HG02610 (cell line): ENCODE data around the gene LRRC27.

Experiments
- ATAC-seq: cut with Tn5 transposase; IDR thresholded peaks from one replicate; pipeline ENCODE4 v1.9.1; 2021; ENCODE audit warnings: mild to moderate bottlenecking, moderate library complexity; ENCODE audit not compliant: unreplicated experiment

LRRC27 gene

DNA sequence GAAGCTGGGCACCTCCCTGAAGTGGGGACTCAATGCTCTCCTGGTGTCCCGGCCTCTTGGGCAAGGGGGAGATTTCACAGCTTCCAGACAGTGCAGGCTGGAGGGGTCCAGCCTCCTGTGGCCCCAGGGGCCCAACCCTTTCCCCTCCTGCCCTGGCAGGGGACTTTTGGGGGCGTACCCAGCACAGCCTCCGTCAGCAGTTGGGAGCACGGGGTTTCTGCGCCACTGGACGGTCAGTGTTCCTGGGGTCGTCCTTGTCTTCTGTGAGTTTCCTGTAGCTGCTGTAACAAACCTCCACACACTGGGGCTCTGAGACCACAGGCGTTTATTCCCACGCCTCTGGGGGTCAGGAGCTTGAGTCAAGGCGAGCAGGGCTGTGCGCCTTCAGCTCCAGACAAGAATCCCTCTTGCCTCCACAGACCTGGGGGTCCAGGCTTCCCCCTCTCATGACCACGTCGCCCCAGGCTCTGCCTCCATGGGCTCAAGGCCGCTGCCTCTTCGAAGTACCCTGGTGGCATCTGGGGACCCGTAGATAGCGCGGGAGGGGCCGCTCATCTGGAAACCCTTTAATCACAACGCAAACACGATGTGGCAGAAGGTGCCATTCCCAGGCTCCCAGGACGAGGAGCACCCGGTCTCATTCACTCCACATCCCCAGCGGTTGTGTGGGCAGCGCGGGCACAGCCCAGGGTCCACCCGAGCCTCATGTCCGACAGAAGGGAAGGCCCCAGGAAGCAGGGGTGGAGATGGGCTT is 79.0 kb downstream of the LRRC27 start:
- no peak for ATAC-seq

DNA sequence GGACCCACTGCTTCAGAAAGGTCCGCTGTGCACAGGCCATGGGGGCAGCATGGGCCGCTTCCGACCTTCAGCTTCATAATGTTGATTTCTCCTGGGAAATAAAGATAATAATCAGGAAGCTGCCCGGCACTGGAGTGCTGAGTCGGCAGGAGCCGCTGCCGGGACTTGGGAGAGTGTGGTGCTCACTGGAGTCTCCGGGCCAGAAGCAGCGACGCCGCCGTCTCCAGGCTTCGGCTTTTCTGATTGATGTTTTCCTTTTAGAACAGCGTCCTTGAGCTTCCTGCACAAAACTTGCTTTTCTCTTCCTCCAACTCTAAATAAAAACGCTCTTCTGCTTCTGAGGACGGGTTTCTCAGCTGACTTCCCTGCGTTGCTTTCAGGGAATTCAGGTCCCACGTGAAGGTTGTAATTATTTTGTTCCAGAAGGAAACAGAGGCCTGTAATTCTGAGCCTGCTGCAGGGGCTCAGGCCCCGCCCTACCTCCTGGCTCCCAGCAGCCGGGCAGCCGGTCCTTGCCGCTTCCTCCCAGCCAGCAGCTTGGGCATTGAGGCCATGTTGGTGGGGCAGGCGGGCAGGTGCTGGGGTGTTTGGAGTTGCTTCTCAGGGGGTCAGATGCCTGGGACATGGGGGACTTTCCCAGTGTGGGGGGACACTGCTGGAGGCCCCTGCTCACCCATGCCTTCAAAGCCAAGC is 79.7 kb downstream of the LRRC27 start:
- ATAC-seq, result no peak

DNA sequence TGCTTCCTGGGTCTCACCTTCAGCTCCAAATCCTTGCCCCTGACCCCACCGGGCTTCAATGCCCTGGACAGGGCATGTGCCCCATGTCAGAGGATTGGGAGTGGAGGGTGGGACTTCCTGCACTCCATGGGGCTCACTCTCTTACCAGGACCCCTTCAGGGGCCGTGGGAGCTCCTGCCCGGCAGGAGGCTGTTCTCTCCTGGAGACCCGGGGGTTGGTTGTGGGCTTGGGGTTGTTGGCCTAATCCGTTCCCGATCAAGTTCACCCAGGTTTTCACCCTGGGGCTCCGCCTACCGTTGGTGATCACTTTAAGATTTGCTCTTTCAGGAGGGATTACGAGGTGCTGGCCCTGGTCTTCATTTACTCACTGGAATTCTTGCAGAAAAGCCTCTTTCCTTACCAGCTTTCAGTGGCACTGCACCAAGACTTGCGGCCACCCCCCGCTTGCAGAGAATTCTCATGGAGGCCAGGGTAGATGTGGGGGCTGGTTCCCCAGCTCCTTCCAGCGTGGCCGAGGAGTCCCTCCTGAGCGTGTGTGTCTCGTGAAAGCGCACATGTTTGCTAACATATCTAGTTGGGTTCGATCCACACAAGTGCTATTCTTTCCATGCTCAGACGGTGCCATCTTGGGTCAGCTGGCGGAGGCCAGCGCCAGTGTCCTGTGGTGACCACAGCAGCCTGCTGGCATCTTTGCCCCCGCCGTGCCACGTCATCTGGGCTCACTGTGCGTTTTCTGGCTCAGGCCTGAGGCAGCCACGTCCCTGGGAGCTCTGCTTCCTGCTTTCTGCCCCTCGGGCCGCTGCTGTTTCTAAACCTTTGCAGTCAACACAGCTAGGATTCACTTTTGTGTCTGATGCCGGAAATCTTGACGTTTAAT is 80.6 kb downstream of the LRRC27 start:
- no peak for ATAC-seq

GRCh38 chr10:132413226-132414205 is 81.5 kb downstream of the LRRC27 start:
- ATAC-seq, result no peak

DNA sequence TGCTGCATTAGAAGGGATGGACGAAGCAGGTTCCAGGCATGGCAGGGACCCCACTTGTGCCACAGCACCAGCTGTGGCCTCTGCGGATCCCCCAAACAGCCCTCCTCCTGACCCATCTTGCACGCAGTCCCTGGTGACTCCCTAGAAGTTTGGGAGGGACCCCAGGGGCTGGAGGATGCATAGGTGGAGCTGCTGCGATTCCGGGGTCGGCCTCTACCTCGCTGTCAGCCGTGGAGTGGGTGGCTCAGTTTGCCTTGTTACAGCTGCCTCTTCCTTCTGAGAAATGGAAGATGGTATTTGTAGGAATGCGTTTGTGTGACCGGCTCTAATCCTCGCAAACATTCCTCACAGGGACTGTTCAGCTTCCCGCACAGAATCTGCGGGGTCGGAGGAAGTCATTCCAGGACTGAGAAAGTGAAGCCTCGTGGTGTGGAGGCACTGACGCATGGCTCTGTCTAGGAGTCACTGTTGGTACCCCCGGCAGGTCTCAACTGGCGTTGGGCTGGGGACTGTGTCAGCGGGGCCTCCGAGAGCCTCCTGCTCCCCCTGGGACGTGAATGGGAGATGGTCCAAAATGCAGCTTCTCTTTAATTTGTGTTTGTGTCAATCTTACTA is 82.5 kb downstream of the LRRC27 start:
- ATAC-seq, result no peak

DNA sequence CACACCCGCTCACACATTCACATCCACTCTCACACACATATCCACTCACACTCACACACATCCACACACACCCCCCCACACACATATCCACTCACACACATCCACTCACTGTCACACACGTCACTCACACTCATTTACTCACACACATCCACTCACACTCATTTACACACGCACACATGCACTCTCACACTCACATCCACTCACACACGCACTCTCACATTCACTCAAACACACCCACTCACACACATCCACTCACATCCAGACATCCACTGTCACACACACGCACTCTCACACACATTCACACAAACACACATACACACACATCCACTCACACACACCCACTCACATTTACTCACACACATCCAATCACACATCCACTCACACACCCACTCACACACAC is 83.3 kb downstream of the LRRC27 start:
- ATAC-seq, result no peak

GRCh38 chr10:132415956-132416355 is 84.0 kb downstream of the LRRC27 start:
- ATAC-seq, result no peak

- no peak for ATAC-seq
These were observed 84.7 kb downstream of the LRRC27 start for GRCh38 chr10:132416566-132417256.

DNA sequence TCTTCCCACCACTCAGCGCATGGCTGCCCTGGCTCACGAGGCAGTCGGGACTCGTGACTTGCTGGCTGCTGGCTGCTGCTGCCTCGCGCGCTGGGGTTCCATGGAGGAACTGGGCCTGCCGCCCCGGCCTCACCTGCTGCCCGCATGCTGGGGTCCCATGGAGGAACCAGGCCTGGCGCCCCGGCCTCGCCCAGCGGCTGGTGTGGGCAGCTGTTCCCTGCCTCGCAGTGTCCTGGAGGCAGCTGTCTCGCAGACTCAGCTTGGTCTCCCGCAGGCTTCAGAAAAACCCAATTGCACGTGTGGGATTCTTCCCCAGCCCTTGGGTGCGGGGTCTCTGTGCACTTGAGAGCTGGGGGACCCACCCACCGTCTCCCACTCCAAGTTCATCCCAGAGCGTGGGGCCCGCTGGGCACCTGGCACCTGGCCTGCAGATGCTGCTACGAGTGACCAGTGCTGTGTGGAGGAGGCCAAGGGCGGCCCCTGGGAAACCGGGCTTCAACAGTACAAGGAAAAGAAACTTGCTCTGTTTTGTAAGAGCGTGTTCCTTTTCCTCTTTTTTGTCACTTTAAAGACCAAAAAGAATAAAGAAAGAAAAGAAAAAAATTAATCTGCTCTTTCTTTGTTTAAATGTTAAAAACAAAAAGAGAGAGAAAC is 85.4 kb downstream of the LRRC27 start:
- ATAC-seq, result no peak

DNA sequence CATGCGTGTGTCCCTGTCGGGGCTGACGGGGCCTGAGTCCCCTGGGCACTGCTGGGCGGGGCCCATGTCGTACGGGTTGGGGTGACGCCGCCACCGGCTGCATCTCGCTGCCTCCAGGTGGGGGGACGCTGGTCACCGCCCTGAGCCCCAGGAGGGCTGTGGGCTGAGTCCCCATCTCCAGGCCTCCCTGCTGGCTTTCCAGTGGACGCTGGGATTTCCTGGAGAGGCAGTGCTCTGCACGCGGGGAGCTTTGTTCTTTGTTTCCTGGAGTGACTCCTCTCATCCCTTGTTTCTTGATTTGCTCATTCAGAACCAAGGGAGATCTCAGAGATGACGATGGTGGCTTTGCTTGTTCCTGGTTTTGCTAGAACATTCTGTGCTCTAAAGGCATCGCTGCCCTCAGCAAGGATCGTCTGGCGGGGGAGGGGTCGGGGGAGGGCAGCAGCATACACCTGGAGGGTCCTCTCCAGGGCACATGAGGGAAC is 86.0 kb downstream of the LRRC27 start:
- no peak for ATAC-seq

DNA sequence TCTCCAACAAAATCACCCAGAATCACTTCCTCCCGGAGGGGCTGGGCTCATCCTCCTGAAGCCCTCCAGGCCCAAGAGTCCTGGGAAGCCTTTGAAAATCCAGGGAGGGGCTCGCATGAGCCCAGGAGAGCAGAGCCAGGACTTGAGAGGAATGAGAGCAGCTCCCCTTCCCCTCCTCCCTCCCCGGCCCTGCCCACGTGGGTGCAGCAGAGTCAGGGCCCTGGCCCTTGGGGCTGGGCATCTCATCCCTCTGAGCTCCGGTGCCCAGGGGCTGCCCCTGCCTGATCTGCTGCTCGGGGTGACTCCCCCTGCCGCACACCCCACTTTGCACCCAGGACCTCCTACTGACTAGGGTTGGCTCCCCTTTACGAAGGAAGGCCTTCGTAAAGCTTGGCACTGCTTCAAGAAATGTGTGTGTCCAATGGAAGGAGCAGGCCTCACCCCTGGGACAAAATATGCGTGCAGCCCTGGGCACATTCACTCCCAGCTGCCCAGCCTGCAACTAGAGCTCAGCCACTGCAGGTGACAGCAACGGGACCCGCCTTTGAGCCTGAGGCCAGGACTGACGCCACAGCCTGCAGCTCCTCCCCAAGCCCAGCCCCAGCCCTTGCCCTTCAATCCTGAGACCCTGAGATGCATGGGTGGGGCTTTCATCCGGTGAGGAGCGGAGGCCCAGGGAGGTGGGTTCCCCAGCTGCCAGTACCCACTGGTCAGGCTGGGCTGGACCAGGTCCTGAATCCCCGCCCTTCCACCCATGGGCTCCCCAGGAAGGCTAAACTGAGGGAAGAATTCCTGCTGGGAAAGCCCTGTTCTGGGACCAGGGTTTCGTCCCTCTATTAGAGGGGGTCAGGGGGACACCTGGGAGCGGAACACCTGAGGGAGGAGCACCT is 86.8 kb downstream of the LRRC27 start:
- no peak for ATAC-seq

- no peak for ATAC-seq
These were observed 87.8 kb downstream of the LRRC27 start for GRCh38 chr10:132419538-132420468.

- ATAC-seq, result no peak
These were observed 88.5 kb downstream of the LRRC27 start for GRCh38 chr10:132420469-132420980.

GRCh38 chr10:132420981-132421846 is 89.2 kb downstream of the LRRC27 start:
- no peak for ATAC-seq
